HG02938 (cell line): ENCODE results near the gene IL22RA1.
A peak's percentile ranks its signal among the peaks of the same experiment; 100 is the strongest.

Source experiments
- ATAC-seq: cut with Tn5 transposase; IDR thresholded peaks from one replicate; pipeline ENCODE4 v1.9.1; 2021; ENCODE audit warnings: mild to moderate bottlenecking, moderate library complexity; ENCODE audit not compliant: unreplicated experiment

Gene IL22RA1

GRCh38 chr1:24082372-24082771 is 60.6 kb downstream of the IL22RA1 start:
- no peak for ATAC-seq

GRCh38 chr1:24081190-24081589 is 61.8 kb downstream of the IL22RA1 start:
- no peak for ATAC-seq

GRCh38 chr1:24080131-24080530 is 62.8 kb downstream of the IL22RA1 start:
- ATAC-seq: no peak

- no peak for ATAC-seq
These were observed 65.5 kb downstream of the IL22RA1 start for GRCh38 chr1:24077278-24077978.

- no peak for ATAC-seq
These were observed 67.0 kb downstream of the IL22RA1 start for GRCh38 chr1:24075946-24076345.

- ATAC-seq: no peak
These were observed 67.4 kb downstream of the IL22RA1 start for GRCh38 chr1:24075590-24075854.

- ATAC-seq: no peak
These were observed 67.9 kb downstream of the IL22RA1 start for GRCh38 chr1:24074817-24075589.

GRCh38 chr1:24074196-24074595 is 68.7 kb downstream of the IL22RA1 start:
- no peak for ATAC-seq

GRCh38 chr1:24071941-24072340 is 71.0 kb downstream of the IL22RA1 start:
- no peak for ATAC-seq

- peak; percentile 70 for ATAC-seq
These were observed 72.0 kb downstream of the IL22RA1 start for GRCh38 chr1:24070821-24071393.

- ATAC-seq: no peak
These were observed 73.1 kb downstream of the IL22RA1 start for GRCh38 chr1:24069817-24070216.
